WTC11 (cell line): Measurements from ENCODE around the gene MYBPC1. TPM values are rescaled to one million over a fixed set of nuclear protein-coding genes. Genes with fewer than 3 reads are reported as not detected.
A peak's percentile ranks its signal among the peaks of the same experiment; 100 is the strongest.

Experiments used
- ATAC-seq: fragments of 200-7000 bp; cut with Tn5 transposase; 2 replicates; pipeline ENCODE4 v1.10.0; 2021; ENCODE audit warnings: mild to moderate bottlenecking, moderate library complexity
- CTCF ChIA-PET: fragments of 300-600 bp; sonication (Branson Sonifier 250); formaldehyde crosslinking; loops from one replicate; lab custom pipeline; 2021; ENCODE audit warnings: antibody characterized with exemption; lab: Charles Lee
- POLR2A ChIA-PET: fragments of 350-600 bp; sonication (Branson Sonifier 250); formaldehyde crosslinking; loops from one replicate; lab custom pipeline; 2021; ENCODE audit warnings: antibody characterized with exemption; lab: Charles Lee
- DNase-seq: peaks from one replicate; pipeline ENCODE4 v3.0.0; 2021; ENCODE audit warnings: low spot score
- H3K27ac Mint-ChIP-seq: 2 replicates; pipeline ENCODE4 v1.8.0; 2021; ENCODE audit warnings: mixed read lengths
- H3K27me3 Mint-ChIP-seq: 2 replicates; pipeline ENCODE4 v1.8.0; 2021; ENCODE audit warnings: low read depth, mild to moderate bottlenecking, moderate library complexity, mixed read lengths
- H3K36me3 Mint-ChIP-seq: 2 replicates; pipeline ENCODE4 v1.8.0; 2021; ENCODE audit warnings: mixed read lengths
- H3K4me1 Mint-ChIP-seq: 2 replicates; pipeline ENCODE4 v1.8.0; 2022; ENCODE audit warnings: mixed read lengths
- H3K4me3 Mint-ChIP-seq: 2 replicates; pipeline ENCODE4 v1.8.0; 2021; ENCODE audit warnings: mild to moderate bottlenecking, moderate library complexity, mixed read lengths
- H3K9me3 Mint-ChIP-seq: 2 replicates; pipeline ENCODE4 v1.8.0; 2021; ENCODE audit warnings: mixed read lengths
- ARID4B ChIP-seq: sonication (generic); formaldehyde crosslinking; IDR thresholded peaks from 2 replicates; pipeline ENCODE4 v1.8.0; 2023; ENCODE audit warnings: missing genetic modification reagents, mild to moderate bottlenecking, borderline replicate concordance
- ATF3 ChIP-seq: sonication (generic); formaldehyde crosslinking; conservative IDR thresholded peaks from 2 replicates; pipeline ENCODE4 v1.8.1; 2022; ENCODE audit warnings: mild to moderate bottlenecking, missing genetic modification reagents
- FOXJ3 ChIP-seq: sonication (generic); formaldehyde crosslinking; IDR thresholded peaks from 2 replicates; pipeline ENCODE4 v1.9.0; 2021; ENCODE audit warnings: missing genetic modification reagents, mild to moderate bottlenecking, borderline replicate concordance
- FOXP4 ChIP-seq: sonication (generic); formaldehyde crosslinking; IDR thresholded peaks from 2 replicates; pipeline ENCODE4 v1.8.0; 2022; ENCODE audit warnings: mild to moderate bottlenecking, missing genetic modification reagents
- GABPB1 ChIP-seq: sonication (generic); formaldehyde crosslinking; IDR thresholded peaks from 2 replicates; pipeline ENCODE4 v1.8.1; 2023; ENCODE audit warnings: mild to moderate bottlenecking, missing genetic modification reagents
- GTF2I ChIP-seq: fragments of 250-450 bp; sonication (Bioruptor Pico); conservative IDR thresholded peaks from 2 replicates; pipeline ENCODE4 v1.4.0; 2021; ENCODE audit warnings: mild to moderate bottlenecking
- JAZF1 ChIP-seq: fragments of 250-450 bp; sonication (Bioruptor Pico); IDR thresholded peaks from 2 replicates; pipeline ENCODE4 v1.9.0; 2021; ENCODE audit warnings: moderate library complexity, mild to moderate bottlenecking, inconsistent platforms
- RELA ChIP-seq: sonication (generic); formaldehyde crosslinking; IDR thresholded peaks from 2 replicates; pipeline ENCODE4 v1.8.1; 2022; ENCODE audit warnings: missing genetic modification reagents, mild to moderate bottlenecking, borderline replicate concordance
- SOX15 ChIP-seq: fragments of 250-450 bp; sonication (Bioruptor Pico); IDR thresholded peaks from 2 replicates; pipeline ENCODE4 v1.9.0; 2021; ENCODE audit warnings: mild to moderate bottlenecking
- STAT6 ChIP-seq: sonication (generic); formaldehyde crosslinking; conservative IDR thresholded peaks from 2 replicates; pipeline ENCODE4 v1.8.1; 2023; ENCODE audit warnings: mild to moderate bottlenecking, low read depth, missing genetic modification reagents, moderate library complexity
- TCF7 ChIP-seq: sonication (generic); formaldehyde crosslinking; IDR thresholded peaks from 2 replicates; pipeline ENCODE4 v1.8.0; 2022; ENCODE audit warnings: mild to moderate bottlenecking, low read depth, missing genetic modification reagents, moderate library complexity
- total RNA-seq: library from RNA; stranded (reverse); gene quantifications from 3 replicates; pipeline ENCODE4 v1.2.3, GENCODE V29; 2021

The MYBPC1 gene
- total RNA-seq, 1 experiment from 2014 or later: not detected

- no peaks in the 10 kb centered on the region for H3K9me3 Mint-ChIP-seq
- no peaks in the 10 kb centered on the region for H3K36me3 Mint-ChIP-seq
- ATAC-seq: no peak
- no peaks in the 10 kb centered on the region for H3K27me3 Mint-ChIP-seq
- no peak overlapping the region for H3K27ac Mint-ChIP-seq
- no peak for DNase-seq
- POLR2A ChIA-PET: no interaction called here
- TF ChIP-seq RELA (CRISPR knock-in tag): no peak
- TF ChIP-seq GABPB1 (CRISPR knock-in tag): peak; percentile 79
- CTCF ChIA-PET: no interaction called here
- peaks cover 23% of the 10 kb centered on the region for H3K4me1 Mint-ChIP-seq
- H3K4me3 Mint-ChIP-seq: no peak overlapping the region
Measured at GRCh38 chr12:101608301-101609133, 13.7 kb downstream of the MYBPC1 start.

- peaks cover 17% of the 10 kb centered on the region for H3K4me1 Mint-ChIP-seq
- ChIA-PET POLR2A (no interaction called here), CTCF (no interaction called here)
- no peaks in the 10 kb centered on the region for H3K27me3 Mint-ChIP-seq
- TF ChIP-seq SOX15 (no peak), GTF2I (CRISPR knock-in tag) (no peak), FOXP4 (no peak), ARID4B (CRISPR knock-in tag) (no peak), FOXJ3 (CRISPR knock-in tag) (no peak), TCF7 (CRISPR knock-in tag) (no peak), STAT6 (CRISPR knock-in tag) (no peak), JAZF1 (no peak), ATF3 (CRISPR knock-in tag) (no peak)
- H3K36me3 Mint-ChIP-seq: no peaks in the 10 kb centered on the region
- H3K4me3 Mint-ChIP-seq: no peak overlapping the region
- ATAC-seq (no peak), DNase-seq (no peak)
- no peak overlapping the region for H3K27ac Mint-ChIP-seq
- no peaks in the 10 kb centered on the region for H3K9me3 Mint-ChIP-seq
Measured at GRCh38 chr12:101609198-101609597, 14.4 kb downstream of the MYBPC1 start.
